GM18526 (cell line): ENCODE data around the gene NRXN3.

Experiments
- POLR2A ChIP-seq: IDR thresholded peaks from 3 replicates; pipeline ENCODE4 v1.6.1; 2011; ENCODE audit not compliant: insufficient read length; ENCODE audit errors: extremely low read depth

NRXN3 gene

GRCh38 chr14:78170203-78170602, at the start of gene NRXN3:
Gene NRXN3 (plus strand): TSS chr14:78170373. CDS start chr14:78243094, 72,721 bp downstream.
- no peak for TF ChIP-seq POLR2A

GRCh38 chr14:78122436-78122835, 47.7 kb upstream of the NRXN3 start:
- TF ChIP-seq POLR2A: no peak

GRCh38 chr14:78123650-78124253, 46.4 kb upstream of the NRXN3 start:
- no peak for TF ChIP-seq POLR2A

GRCh38 chr14:78127961-78128360, 42.2 kb upstream of the NRXN3 start:
- TF ChIP-seq POLR2A: no peak

- no peak for TF ChIP-seq POLR2A
These were observed 40.8 kb upstream of the NRXN3 start for GRCh38 chr14:78129375-78129774.

- TF ChIP-seq POLR2A: no peak
These were observed 39.8 kb upstream of the NRXN3 start for GRCh38 chr14:78130356-78130755.

- no peak for TF ChIP-seq POLR2A
These were observed 39.0 kb upstream of the NRXN3 start for GRCh38 chr14:78131201-78131600.

- TF ChIP-seq POLR2A: no peak
These were observed 38.6 kb upstream of the NRXN3 start for GRCh38 chr14:78131616-78132015.

GRCh38 chr14:78135450-78135891, 34.7 kb upstream of the NRXN3 start:
- no peak for TF ChIP-seq POLR2A

- no peak for TF ChIP-seq POLR2A
These were observed 33.5 kb upstream of the NRXN3 start for GRCh38 chr14:78136695-78137094.

GRCh38 chr14:78141590-78141989, 28.6 kb upstream of the NRXN3 start:
- no peak for TF ChIP-seq POLR2A

GRCh38 chr14:78142998-78143397, 27.2 kb upstream of the NRXN3 start:
- TF ChIP-seq POLR2A: no peak

GRCh38 chr14:78143489-78144145, 26.6 kb upstream of the NRXN3 start:
- no peak for TF ChIP-seq POLR2A

- TF ChIP-seq POLR2A: no peak
These were observed 17.7 kb upstream of the NRXN3 start for GRCh38 chr14:78152201-78153063.

- no peak for TF ChIP-seq POLR2A
These were observed 17.2 kb upstream of the NRXN3 start for GRCh38 chr14:78153064-78153341.

GRCh38 chr14:78154827-78155226, 15.3 kb upstream of the NRXN3 start:
- no peak for TF ChIP-seq POLR2A
